Tibial nerve (tissue), 4 donors: ENCODE measurements around the gene ROM1. TPM values are rescaled to one million over a fixed set of nuclear protein-coding genes. Genes with fewer than 3 reads are reported as not detected.
"Not testable (repeated sequence)": the region's sequence is repeated elsewhere in the genome, so short reads cannot be mapped to it uniquely, and the experiment has no call there.

ENCODE experiments used
- DNase-seq, 2 donors: peaks; one replicate each; pipeline ENCODE4 v3.0.0-alpha.2; 2019; ENCODE audit warnings: low spot score in 2 of 2
- H3K27ac ChIP-seq, 4 donors: fragments of 200-600 bp; sonication (generic) in 3 of 4; one replicate each; pipeline ENCODE4 v1.5.1; 2017 to 2019; ENCODE audit warnings: mild to moderate bottlenecking in 1 of 4
- H3K27me3 ChIP-seq, 2 donors: fragments of 200-600 bp; sonication (generic) in 1 of 2; one replicate each; pipeline versions ENCODE4 v1.5.1 to v1.6.0; 2017 to 2019
- H3K36me3 ChIP-seq, 3 donors: fragments of 200-600 bp; sonication (generic); one replicate each; pipeline ENCODE4 v1.5.1; 2018 to 2019
- H3K4me1 ChIP-seq, 4 donors: fragments of 200-600 bp; sonication (generic) in 3 of 4; one replicate each; pipeline ENCODE4 v1.5.1; 2017 to 2019
- H3K4me3 ChIP-seq, 4 donors: fragments of 200-600 bp; sonication (generic) in 3 of 4; one replicate each; pipeline ENCODE4 v1.5.1; 2017 to 2019; ENCODE audit warnings: mild to moderate bottlenecking in 1 of 4, moderate library complexity in 1 of 4
- H3K9me3 ChIP-seq, 4 donors: fragments of 200-600 bp; sonication (generic) in 3 of 4; one replicate each; pipeline ENCODE4 v1.5.1; 2017 to 2019
- CTCF ChIP-seq, 5 experiments: fragments of 200-600 bp in 3 of 5; fragments of 450-650 bp in 2 of 5; sonication (generic) in 3 of 5; IDR thresholded peaks; one replicate each; pipeline ENCODE4 v1.5.1; 2016 to 2019; ENCODE audit warnings: antibody characterized with exemption in 5 of 5, mild to moderate bottlenecking in 3 of 5, moderate library complexity in 2 of 5
- EP300 ChIP-seq, 2 donors: sonication (generic); formaldehyde crosslinking; IDR thresholded peaks; one replicate each; pipeline ENCODE4 v1.6.1; 2017; ENCODE audit warnings: antibody characterized with exemption in 2 of 2, mild to moderate bottlenecking in 1 of 2
- POLR2A ChIP-seq, 2 donors: fragments of 450-650 bp; IDR thresholded peaks; one replicate each; pipeline ENCODE4 v1.6.1; 2017; ENCODE audit warnings: antibody characterized with exemption in 2 of 2, mild to moderate bottlenecking in 2 of 2, moderate library complexity in 2 of 2
- WGBS, 2 donors: methylation state at CpG; one replicate each; pipeline ENCODE4 v1.1.5; 2018; 5-methylcytosine and 5-hydroxymethylcytosine counted together
- total RNA-seq, 4 donors: library from RNA; depleted of rRNA; stranded (reverse); fragments of >200 nt; gene quantifications; one replicate each; pipeline ENCODE4 v1.1.0, GENCODE V29; 2016

Gene ROM1
- total RNA-seq, 4 donors from 2014 or later: 9.3 to 13.8 (median 11.2) TPM

GRCh38 chr11:62579252-62579651 lies 33.8 kb upstream of the ROM1 start:
- peaks cover 0 to 29% (median 12%) of the 10 kb centered on the region in 4 donors for H3K4me1 ChIP-seq
- no peak overlapping the region for H3K4me3 ChIP-seq
- WGBS, 2 donors: 88 to 92% methylated on average over 2 of the region's 2 CpGs
- H3K36me3 ChIP-seq: peaks cover 0 to 89% (median 5%) of the 10 kb centered on the region in 3 donors
- H3K27me3 ChIP-seq: no peaks in the 10 kb centered on the region
- H3K27ac ChIP-seq: no peak overlapping the region
- TF ChIP-seq CTCF (IDR thresholded peaks at IDR 0.05): no peak
- no peak for TF ChIP-seq POLR2A (IDR thresholded peaks at IDR 0.05)
- TF ChIP-seq EP300 (IDR thresholded peaks at IDR 0.05): no peak
- no peak for DNase-seq
- H3K9me3 ChIP-seq: no peaks in the 10 kb centered on the region

GRCh38 chr11:62580959-62581715 lies 31.9 kb upstream of the ROM1 start:
- Histone ChIP-seq H3K27ac (no peak overlapping the region), H3K36me3 (peaks cover 0 to 97% (median 5%) of the 10 kb centered on the region in 3 donors), H3K27me3 (no peaks in the 10 kb centered on the region), H3K4me3 (no peak overlapping the region), H3K4me1 (peaks cover 0 to 12% (median 0%) of the 10 kb centered on the region in 4 donors), H3K9me3 (no peaks in the 10 kb centered on the region)
- 81 to 86% methylated on average over 17 to 18 of the region's 18 CpGs for WGBS, 2 donors
- TF ChIP-seq CTCF (IDR thresholded peaks at IDR 0.05) (no peak), EP300 (IDR thresholded peaks at IDR 0.05) (no peak), POLR2A (IDR thresholded peaks at IDR 0.05) (no peak)
- no peak for DNase-seq

- not testable (repeated sequence) for H3K4me3 ChIP-seq, H3K4me1 ChIP-seq, H3K27ac ChIP-seq, DNase-seq, H3K9me3 ChIP-seq, H3K27me3 ChIP-seq
- 91 to 93% methylated on average over 4 of the region's 4 CpGs for WGBS, 2 donors
- H3K36me3 ChIP-seq: peaks cover 0 to 97% (median 5%) of the 10 kb centered on the region in 3 donors
Observed at GRCh38 chr11:62581735-62582134, 31.3 kb upstream of the ROM1 start.

GRCh38 chr11:62585356-62585755 lies 27.7 kb upstream of the ROM1 start:
- not testable (repeated sequence) for H3K9me3 ChIP-seq, DNase-seq, H3K4me3 ChIP-seq, H3K27me3 ChIP-seq, H3K27ac ChIP-seq
- Histone ChIP-seq H3K4me1 (peaks cover 0 to 14% (median 3%) of the 10 kb centered on the region in 4 donors), H3K36me3 (peaks cover 0 to 86% (median 3%) of the 10 kb centered on the region in 3 donors)
- 95 to 97% methylated on average over 7 of the region's 7 CpGs for WGBS, 2 donors

- H3K4me3 ChIP-seq: no peak overlapping the region
- peaks cover 0 to 43% (median 25%) of the 10 kb centered on the region in 4 donors for H3K4me1 ChIP-seq
- H3K27ac ChIP-seq: no peak overlapping the region
- H3K27me3 ChIP-seq: no peaks in the 10 kb centered on the region
- no peak for DNase-seq
- 65% methylated on average over 18 of the region's 18 CpGs for WGBS, 2 donors
- H3K36me3 ChIP-seq: peaks cover 0 to 56% (median 0%) of the 10 kb centered on the region in 3 donors
- TF ChIP-seq CTCF (IDR thresholded peaks at IDR 0.05) (no peak), POLR2A (IDR thresholded peaks at IDR 0.05) (no peak), EP300 (IDR thresholded peaks at IDR 0.05) (no peak)
- no peaks in the 10 kb centered on the region for H3K9me3 ChIP-seq
Observed at GRCh38 chr11:62588966-62589637, 24.0 kb upstream of the ROM1 start.
